ENCODE measurements around the gene CDR2.

CDR2 gene

DNA sequence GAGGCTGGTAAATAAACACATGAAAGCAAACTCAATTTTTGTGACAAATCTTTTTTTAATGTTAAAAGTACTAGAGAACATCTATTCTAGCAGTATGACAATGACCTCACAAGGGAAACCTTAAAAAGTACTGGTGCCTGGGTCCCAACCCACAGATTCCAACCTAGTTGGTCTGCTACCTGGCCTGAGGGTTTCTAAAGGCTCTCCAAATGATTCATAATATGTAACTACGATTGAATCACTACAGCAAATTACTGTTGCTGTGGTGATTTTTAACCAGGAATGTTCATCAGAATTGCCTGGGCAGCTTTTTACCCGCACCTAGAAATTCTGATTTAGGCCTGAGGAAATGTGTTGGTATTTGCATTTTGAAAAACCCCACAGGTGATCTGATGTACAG lies 26.1 kb downstream of the CDR2 start:
- no peak for DNase-seq

DNA sequence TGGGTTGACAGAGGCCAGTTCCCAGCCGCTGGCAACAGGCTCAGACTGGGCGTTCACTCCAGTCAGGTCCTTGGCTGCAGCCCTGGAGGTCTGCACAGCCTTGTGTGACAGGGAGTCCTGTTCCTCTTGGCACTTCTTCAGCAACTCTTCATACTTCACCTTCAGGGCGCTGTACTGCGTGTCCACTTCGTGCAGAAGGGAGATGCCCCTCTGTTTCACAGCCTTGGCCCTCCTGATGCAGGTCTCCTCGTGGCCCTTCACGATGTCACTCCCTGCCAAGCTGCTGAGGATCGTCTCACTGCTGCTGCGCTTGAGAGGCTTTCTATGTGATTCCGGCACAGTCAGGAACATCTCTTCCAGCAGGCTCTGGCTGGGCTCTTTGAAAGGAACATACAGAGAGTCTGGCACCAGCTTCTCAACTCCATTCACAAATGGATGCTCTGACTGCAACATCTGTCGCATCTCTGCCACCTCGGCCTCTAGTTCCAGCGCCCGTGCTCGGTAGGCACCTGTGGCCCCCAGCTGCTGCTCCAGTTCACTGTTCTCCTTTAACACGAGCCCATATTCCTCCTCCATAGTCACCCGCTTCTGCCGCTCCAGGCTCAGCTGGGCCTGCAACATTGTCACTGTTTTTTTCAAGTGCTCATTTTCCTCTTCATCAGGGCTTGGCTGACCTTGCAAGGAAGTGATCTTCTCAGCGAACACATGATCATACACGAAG lies 27.2 kb downstream of the CDR2 start:
- no peak for DNase-seq

DNA sequence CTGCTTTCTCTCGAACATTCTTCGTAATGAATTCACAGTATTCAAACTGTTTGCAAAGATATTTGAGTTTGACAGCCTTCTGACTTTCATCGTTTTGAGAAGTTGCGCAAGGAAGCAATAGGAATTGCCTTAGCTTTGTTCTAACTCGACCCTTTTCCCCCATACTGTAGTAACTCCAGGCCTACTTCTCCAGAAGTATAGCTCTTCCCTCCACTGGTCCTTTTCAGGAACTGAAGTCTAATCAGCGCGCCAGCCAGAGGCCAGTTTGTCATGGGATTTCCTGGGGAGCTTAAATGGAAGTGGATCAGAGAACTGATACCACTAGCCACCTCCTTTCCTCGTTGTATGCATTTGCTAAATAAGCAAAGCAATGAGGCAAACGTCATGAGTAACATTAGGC lies 27.9 kb downstream of the CDR2 start:
- DNase-seq = no peak

DNA sequence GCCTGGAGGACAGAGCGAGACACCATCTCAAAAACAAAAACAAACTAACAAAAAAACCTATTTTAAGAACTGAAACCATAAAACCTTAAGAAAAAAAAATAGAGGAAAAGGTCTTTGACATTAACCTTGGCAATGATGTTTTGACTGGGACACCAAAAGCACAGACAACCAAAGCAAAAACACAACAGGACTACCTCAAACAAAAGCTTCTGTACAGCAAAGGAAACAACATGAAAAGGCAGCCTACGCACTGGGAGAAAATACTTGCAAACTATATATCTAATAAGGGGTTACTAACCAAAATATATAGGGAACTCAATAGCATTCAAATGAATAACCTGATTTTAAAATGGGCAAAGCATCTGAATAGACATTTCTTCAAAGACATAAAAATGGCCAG lies 32.3 kb downstream of the CDR2 start:
- DNase-seq = no peak

- DNase-seq = no peak
Observed at GRCh38 chr16:22340945-22341344, 33.5 kb downstream of the CDR2 start.

DNA sequence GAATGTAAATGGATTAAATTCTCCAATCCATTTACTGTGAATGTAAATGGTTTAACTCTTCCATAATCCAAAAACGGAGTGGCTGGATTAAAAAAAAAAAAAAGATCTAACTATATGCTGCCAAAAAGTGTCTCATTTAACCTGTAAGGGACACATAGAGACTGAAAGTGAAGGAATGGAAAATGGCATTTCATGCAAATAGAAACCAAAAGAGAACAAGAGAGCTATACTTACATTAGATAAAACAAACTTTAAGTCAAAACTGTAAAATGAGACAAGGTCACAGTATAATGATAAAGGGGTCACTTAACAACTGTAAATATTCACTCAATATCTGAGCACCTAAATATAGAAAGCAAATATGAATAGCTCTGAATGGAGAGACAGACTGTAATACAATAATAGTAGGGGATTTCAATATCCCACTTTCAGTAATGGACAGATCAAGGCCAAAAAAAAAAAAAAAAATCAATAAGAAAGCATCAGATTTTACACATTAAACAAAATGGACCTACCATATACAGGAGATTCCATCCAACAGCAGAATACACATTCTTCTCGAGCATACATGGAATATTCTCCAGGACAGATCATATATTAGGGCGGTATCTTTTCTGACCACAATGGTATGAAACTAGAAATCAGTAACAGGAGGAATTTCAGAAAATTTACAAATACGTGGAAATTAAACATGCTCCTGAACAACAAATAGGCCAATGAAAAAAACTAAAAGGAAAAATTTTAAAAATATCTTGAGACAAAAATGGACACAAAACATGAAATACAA lies 36.4 kb downstream of the CDR2 start:
- DNase-seq = no peak

GRCh38 chr16:22337045-22337444 lies 37.4 kb downstream of the CDR2 start:
- no peak for DNase-seq

DNA sequence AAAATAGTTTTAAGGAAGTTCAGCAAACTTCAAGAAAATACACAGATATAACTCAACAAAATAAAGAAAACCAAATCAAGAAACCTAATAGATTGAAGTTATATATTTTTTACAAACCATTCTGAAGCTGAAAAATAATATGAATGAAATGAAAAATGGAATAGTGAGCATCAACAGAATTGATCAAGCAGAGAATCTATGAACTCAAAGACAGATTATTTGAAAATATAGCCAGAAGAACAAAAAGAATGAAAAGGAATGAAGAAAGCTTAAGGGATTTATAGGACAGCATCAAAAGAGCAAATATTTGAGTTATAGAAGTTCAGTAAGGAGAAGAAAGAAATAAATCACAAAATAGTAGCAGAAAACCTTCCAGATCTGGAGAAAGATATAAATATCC lies 37.8 kb downstream of the CDR2 start:
- DNase-seq = no peak

- DNase-seq = no peak
Observed at GRCh38 chr16:22335668-22336246, 38.7 kb downstream of the CDR2 start.

GRCh38 chr16:22333457-22333994 lies 40.9 kb downstream of the CDR2 start:
- DNase-seq = no peak

GRCh38 chr16:22330326-22330725 lies 44.1 kb downstream of the CDR2 start:
- DNase-seq = no peak

- DNase-seq = no peak
Observed at GRCh38 chr16:22329199-22329695, 45.2 kb downstream of the CDR2 start.

- no peak for DNase-seq
Observed at GRCh38 chr16:22328081-22328725, 46.2 kb downstream of the CDR2 start.

DNA sequence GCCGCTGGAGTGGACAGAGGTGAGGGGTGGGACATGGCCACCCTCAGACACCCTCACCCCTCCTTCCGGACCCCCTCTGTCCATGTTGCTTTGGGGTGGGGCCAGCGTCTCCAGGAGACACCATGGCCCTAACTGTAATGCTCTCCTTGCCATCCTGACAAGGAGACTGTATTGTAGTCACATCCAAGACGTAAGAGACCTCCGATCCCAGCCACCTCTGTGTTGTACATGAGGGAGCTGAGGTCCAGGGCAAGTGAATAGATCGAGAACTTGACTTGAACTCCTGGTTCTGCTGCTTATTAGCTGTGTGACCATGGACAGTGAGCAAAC lies 47.0 kb downstream of the CDR2 start:
- DNase-seq = no peak

- DNase-seq = no peak
Observed at GRCh38 chr16:22326771-22327445, 47.5 kb downstream of the CDR2 start.

GRCh38 chr16:22326369-22326652 lies 48.1 kb downstream of the CDR2 start:
- DNase-seq = no peak

DNA sequence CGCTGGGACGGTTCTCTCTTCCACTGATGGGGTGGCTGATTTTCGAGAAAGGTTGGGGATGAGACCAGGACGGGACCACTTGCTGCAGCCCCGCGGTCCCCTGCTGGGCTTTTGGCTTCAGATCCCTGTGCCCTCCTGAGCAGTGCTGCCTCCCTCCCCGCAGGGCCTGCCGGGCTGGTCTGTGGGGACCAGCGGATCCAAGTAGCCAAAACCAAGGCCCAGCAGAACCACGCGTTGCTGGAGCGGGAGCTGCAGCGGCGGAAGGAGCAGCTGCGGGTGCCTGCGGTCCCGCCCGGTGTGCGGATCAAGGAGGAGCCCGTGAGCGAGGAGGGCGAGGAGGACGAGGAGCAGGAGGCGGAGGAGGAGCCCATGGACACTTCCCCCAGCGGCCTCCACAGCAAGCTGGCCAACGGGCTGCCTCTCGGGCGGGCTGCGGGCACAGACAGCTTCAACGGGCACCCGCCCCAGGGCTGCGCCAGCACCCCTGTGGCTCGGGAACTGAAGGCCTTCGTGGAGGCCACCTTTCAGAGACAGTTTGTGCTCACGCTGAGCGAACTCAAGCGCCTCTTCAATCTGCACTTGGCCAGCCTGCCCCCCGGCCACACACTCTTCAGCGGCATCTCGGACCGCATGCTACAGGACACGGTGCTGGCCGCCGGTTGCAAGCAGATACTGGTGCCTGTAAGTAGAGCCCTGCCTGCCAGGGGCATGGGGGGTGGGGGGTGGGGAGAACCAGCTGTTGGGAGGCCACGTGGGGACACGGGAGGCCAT lies 48.6 kb downstream of the CDR2 start:
- no peak for DNase-seq

- DNase-seq = no peak
Observed at GRCh38 chr16:22324787-22325597, 49.4 kb downstream of the CDR2 start.

- DNase-seq = no peak
Observed at GRCh38 chr16:22323959-22324786, 50.2 kb downstream of the CDR2 start.

All from NCI-H187 treated with DMSO at 0.1 percent for 48 hours (cell line).